Measurements from ENCODE around the gene LETM1.

The LETM1 gene

GRCh38 chr4:1805493-1806222, 50.3 kb downstream of the LETM1 start:
- no peak for DNase-seq

DNA sequence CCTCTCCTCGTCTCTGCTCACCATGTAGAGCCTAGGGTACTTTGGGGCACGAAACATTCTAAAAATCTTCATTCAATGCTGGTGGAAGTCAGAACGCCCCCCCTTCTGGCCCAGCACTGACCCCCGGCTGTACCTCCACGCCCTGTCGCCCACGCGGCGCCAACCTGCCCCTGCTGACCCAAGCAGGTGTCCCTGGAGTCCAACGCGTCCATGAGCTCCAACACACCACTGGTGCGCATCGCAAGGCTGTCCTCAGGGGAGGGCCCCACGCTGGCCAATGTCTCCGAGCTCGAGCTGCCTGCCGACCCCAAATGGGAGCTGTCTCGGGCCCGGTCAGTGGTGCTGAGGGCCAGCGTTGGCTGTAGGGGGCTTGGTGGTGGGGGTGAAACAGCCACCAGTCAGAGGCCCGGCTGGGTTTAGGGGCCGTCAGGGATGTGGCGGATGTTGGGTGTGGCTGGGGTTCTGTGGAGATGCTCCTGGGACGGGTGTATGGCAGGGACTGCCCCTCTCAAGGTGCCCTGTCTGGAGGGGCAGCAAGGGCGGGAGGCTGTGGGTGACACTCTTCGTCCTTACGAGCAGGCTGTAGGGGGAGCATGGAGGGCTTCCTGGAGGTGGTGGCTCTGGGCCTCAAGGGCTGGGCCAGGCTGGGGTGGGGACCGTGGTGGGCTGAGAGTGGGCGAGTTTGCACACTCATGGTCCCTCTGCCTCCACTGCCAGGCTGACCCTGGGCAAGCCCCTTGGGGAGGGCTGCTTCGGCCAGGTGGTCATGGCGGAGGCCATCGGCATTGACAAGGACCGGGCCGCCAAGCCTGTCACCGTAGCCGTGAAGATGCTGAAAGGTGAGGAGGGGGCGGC, 51.1 kb downstream of the LETM1 start:
- DNase-seq = no peak

- no peak for DNase-seq
These were observed 52.2 kb downstream of the LETM1 start for GRCh38 chr4:1803523-1804423.

DNA sequence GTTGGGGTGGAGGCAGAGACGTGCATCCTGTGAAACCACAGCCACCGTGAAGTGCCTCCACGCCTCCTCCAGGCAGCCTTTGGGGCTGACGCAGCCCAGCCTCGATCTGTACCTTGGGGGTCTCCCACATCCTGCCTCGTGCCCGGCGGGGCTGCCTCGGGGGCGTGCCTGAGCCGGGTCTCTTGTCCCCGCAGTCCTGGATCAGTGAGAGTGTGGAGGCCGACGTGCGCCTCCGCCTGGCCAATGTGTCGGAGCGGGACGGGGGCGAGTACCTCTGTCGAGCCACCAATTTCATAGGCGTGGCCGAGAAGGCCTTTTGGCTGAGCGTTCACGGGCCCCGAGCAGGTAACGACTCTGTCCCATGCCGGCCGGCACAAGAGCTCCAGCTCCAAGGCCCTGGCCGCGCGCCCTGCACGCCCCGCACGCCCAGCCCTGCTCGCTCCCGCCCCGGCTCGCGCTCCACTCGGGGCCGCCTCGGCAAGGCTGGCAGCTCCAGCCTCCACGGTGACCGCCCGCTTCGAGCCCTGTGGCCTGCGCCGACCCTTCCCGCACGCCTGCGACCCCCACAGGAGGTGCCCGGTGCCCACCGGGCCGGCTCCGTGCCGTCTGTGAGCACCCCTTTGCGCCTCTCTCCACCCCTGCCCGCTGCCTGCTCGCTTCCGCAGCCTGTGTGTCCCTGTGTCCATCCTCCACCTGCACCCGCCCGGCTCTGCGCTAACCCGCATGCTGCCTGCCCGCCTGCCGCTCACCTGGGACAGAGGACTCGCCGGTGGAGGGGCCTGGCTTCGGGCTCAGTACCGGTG, 53.0 kb downstream of the LETM1 start:
- DNase-seq = no peak

GRCh38 chr4:1802151-1802715, 53.7 kb downstream of the LETM1 start:
- DNase-seq = no peak

DNA sequence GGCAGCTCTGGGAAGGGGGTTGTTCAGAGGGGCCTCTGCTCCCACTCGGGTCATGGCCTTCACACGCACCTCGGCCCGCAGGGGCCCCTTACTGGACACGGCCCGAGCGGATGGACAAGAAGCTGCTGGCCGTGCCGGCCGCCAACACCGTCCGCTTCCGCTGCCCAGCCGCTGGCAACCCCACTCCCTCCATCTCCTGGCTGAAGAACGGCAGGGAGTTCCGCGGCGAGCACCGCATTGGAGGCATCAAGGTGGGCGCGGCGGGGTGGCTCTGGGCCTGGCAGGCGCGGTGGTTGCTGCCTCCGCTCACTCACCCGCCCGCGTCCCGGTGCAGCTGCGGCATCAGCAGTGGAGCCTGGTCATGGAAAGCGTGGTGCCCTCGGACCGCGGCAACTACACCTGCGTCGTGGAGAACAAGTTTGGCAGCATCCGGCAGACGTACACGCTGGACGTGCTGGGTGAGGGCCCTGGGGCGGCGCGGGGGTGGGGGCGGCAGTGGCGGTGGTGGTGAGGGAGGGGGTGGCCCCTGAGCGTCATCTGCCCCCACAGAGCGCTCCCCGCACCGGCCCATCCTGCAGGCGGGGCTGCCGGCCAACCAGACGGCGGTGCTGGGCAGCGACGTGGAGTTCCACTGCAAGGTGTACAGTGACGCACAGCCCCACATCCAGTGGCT, 54.5 kb downstream of the LETM1 start:
- no peak for DNase-seq

DNA sequence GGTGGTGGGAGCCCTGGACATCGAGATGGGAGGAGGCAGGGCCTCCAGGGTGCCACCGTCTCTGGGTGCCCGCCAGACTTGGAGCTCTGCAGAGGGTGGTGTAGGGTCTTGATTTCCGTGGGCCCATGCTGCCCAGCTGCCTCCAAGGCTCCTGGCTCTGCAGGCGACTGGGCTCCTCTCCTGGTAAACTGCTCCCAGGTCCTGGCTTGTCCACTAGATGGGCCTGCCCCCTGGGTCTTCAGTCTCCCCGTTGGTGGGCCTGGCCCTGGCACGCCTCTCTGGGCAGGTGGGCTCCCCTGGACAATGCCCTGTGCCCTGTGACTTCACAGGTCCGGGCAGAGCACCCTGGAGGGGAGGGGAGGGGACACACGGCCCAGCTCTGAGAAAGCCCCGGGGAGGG, 55.2 kb downstream of the LETM1 start:
- DNase-seq = no peak

DNA sequence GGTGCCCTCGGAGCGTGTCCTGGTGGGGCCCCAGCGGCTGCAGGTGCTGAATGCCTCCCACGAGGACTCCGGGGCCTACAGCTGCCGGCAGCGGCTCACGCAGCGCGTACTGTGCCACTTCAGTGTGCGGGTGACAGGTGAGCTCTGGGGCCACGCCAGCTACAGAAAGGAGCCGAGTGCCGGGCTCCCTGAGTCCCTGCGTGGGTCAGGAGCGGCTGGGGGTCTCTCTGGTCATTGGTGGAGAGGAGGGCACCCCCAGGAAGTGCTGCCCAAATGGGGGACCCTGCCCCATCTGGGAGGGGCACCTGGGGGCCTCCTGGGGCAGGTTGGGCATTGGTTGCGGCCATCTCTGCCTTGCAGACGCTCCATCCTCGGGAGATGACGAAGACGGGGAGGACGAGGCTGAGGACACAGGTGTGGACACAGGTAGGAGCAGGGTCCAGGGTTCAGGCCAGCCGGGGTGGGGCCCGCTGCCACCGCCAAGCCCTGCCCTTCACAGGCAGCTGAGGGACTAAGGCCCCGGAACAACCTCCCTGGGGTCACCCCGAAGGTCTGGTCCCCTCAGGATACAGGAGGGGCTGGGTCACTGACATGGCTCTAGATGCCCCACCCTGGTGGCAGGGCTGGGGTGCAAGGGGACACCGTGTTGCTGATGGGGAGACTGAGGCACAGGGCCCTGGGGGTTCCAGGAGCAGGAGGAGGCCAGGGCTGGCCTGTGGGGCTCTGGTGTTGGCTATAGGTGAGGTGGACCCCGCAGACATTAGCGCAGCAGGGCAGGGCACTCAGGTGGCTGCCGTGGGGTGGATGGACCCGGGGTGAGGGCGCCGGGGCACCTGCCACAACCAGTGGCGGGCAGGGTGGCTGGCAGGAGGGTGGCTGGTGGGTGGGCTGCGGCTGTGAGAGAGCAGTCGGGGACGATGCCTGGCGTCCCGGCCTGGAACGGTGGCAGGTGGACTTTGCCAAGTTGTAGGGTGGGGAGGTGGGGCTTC, 56.3 kb downstream of the LETM1 start:
- no peak for DNase-seq

DNA sequence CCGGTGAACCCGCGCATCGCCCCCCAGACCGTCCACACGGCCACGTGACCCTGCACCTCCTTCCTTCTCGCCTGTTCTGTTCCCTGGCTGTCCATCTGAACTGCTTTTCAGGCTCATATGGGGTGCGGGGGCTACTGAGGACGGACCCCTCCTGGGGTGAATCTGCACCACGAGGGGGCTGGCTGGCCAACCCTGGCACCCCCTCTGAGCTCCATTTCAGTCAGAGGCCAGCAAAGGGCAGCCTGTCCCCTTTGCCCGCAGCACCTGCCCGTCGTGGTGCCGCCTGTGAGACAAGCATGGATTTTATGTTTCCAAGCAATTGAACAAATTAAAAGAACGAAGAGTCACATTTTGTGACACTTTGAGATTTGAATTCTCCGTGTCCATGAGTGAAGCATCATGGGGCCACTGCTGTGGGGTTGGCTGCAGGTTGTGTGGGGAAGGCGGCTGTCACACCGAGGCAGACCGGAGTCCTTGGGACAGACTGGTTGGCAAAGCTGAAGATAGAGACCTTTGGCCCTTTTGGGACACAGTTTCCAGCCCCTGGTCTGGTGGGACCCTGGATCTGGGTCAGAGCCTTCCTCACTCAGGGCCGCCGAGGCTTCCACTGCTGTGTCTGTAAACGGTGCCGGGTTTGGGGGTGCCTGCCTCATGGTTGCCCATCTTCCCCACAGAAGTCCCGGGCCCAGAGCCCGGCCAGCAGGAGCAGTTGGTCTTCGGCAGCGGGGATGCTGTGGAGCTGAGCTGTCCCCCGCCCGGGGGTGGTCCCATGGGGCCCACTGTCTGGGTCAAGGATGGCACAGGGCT, 57.2 kb downstream of the LETM1 start:
- no peak for DNase-seq

- DNase-seq = no peak
These were observed 57.9 kb downstream of the LETM1 start for GRCh38 chr4:1797861-1798579.

DNA sequence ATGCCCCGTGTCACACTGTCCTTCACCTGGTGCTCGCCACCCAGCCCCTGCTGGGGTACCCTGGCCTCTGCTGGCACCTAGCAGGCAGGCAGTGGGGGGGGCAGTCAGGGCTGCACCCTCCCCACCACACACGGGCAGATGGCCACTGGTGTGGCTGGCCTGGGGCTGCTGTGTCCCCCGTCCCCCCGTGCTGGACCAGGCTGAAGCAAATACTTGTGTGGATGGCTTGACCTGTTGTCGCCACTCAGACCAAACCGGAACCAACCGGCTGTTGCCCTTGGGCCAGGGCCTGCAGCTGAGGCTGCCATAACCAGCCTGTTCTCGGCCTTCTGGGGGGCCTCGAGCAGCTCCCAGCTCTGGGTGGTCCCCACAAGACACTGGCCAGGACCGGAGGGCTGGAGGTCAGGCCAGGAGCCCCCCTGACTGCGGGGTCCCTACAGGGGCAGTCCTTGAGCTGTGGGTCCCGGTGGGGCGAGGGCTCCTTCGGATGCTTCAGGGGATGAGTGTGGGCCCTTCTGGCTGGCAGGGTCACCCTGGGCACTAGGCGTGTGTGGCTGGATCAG, 58.6 kb downstream of the LETM1 start:
- DNase-seq = no peak

DNA sequence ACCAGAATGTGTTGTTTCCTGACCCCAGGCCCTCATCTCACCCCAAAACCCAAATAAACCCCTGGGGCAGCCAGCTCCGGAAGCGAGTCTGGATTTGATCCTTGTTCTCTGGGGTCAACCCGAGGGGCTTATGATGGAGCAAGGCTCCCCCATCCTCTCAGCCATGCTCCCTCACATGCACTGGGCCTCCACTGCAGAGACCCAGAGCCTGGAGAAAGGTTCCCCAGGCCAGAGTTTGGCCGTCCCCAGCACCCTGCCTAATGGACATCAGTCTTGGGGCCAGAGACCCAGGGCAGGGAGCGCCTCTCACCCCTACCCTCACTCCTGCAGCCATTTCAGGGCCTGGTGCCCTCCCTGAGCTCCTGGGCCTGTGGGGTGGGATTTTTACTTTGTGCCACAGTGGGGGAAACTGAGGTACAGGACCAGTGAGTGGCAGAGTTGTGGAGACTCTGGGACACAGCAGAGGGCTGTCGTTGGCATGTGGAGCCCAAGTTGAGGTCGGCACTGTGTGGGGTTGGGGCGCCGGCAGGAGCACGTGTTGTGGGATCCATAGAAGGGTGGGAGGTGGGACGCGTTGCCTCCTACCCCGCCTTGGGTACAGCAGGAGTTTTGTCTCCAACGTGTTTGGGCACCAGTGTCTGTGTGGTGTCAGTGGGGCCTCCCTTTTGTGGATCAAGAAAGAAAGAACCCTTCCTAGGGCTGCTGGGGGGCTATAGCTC, 59.3 kb downstream of the LETM1 start:
- no peak for DNase-seq

DNA sequence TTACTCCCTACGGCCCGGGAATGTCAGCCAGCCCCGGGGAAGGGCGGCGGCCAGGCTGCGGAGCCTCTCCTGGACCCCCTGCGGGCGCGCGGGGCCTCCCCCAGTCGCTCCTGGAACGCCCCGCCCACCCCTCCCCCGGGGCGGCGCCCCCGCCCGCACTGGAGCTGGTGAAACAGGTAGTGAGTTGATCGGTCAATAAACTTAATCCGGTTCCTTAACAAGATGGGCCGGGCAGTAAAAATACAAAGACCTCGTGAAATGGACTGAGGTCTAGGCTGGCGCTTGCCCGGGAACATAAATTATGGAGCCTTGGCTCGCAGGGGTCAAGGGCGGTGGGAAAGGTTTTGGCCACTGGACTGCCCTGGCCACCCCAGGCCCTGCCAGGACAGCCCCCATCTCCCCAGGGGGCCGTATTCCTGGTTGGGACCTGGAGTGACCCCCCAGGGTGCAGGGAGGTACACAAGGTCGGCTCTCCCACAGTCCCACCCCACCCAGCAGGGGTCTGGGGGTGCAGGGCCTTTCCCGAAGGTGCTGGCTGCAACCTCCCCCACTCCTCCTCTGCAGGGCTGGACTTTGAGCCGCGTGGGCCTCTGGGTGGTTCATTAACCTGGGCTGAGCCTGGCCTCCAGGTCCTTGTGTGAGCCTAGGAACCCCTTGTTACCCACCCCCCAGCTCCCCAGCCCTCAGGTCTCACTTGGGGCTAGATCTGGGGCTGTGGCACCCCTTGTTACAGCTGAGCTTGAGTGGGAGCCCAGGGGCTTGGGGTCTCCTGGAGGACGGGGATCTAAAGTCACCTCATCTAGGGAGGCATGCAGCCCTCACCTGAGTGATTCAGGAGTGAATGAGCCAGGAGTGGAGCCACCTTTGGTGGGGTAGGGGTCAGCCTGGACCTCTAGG, 60.4 kb downstream of the LETM1 start:
- DNase-seq = no peak

GRCh38 chr4:1794809-1795298, 61.1 kb downstream of the LETM1 start:
- no peak for DNase-seq

DNA sequence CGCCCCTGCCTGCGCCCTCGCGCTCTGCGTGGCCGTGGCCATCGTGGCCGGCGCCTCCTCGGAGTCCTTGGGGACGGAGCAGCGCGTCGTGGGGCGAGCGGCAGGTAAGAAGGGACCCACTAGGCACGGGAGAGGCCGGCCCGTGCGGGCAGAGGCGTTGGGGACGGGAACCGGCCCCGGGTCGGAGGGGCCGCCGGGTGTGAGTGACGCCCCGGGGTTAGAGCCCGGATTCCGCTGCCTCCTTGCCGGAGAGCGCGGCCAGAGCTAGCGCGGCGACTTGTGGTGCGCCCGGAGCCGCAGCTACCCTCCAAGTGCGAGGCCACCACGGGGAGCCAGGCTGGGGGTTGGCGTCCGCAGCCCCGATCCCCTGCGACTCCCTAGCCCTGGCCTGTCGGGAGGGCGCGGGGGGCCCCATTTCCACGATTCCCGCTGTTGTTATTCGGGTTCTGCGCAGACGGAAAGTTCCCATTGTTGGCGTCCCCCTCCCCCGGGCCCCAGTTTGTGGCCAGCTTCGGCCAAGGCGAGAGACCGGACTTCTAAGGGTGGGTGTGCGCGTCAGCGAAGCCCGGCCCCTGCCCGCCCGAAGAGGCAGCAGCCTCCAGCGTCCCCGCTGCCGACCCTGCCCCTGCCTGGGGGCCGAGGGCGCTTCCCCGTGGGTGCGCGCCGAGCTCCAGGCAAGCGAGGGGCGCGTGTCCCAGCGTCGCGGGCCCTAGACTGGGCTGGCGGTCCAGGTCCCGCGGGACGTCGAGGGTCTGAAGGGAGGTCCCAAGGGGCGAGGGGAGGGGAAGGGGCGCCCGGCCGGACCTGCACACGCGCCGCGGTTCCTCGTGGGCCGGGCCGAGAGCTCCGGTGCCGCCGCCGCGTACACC, 61.8 kb downstream of the LETM1 start:
- DNase-seq = no peak
